Measurements from ENCODE around the gene GRIK2.

GRIK2 gene

GRCh38 chr6:102115911-102116310, 722.4 kb downstream of the GRIK2 start:
- FAIRE-seq = no peak
- TF ChIP-seq, protein P1, sequence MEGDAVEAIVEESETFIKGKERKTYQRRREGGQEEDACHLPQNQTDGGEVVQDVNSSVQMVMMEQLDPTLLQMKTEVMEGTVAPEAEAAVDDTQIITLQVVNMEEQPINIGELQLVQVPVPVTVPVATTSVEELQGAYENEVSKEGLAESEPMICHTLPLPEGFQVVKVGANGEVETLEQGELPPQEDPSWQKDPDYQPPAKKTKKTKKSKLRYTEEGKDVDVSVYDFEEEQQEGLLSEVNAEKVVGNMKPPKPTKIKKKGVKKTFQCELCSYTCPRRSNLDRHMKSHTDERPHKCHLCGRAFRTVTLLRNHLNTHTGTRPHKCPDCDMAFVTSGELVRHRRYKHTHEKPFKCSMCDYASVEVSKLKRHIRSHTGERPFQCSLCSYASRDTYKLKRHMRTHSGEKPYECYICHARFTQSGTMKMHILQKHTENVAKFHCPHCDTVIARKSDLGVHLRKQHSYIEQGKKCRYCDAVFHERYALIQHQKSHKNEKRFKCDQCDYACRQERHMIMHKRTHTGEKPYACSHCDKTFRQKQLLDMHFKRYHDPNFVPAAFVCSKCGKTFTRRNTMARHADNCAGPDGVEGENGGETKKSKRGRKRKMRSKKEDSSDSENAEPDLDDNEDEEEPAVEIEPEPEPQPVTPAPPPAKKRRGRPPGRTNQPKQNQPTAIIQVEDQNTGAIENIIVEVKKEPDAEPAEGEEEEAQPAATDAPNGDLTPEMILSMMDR (IDR thresholded peaks at IDR 0.05; ENCODE audit: insufficient read depth, missing control alignments) = no peak

GRCh38 chr6:102118034-102118433, 724.5 kb downstream of the GRIK2 start:
- DNase-seq (ENCODE audit: insufficient read length, low spot score) (no peak), FAIRE-seq (no peak)
- TF ChIP-seq, protein P1 (IDR thresholded peaks at IDR 0.05; ENCODE audit: insufficient read depth, missing control alignments) = no peak

More at GRCh38 chr6:102115911-102116310, 722.4 kb downstream of the GRIK2 start:
- DNase-seq (ENCODE audit: insufficient read length, low spot score) = no peak

Data from D721Med (cell line).